RWPE2 (cell line): ENCODE results near the gene LRRC8B.

Experiments
- ATAC-seq: fragments of 200-7000 bp; cut with Tn5 transposase; 3 replicates; pipeline ENCODE4 v1.9.1; 2021; ENCODE audit warnings: low read depth
- DNase-seq: peaks from one replicate; pipeline ENCODE4 v3.0.0-alpha.2; 2020; ENCODE audit warnings: low spot score
- H3K27ac ChIP-seq: fragments of 450-650 bp; 2 replicates; pipeline ENCODE4 v1.5.1; 2017; ENCODE audit warnings: mild to moderate bottlenecking; ENCODE audit not compliant: poor library complexity, severe bottlenecking
- H3K27me3 ChIP-seq: fragments of 250-450 bp; sonication (Bioruptor Pico); 2 replicates; pipeline ENCODE4 v1.5.1; 2021; ENCODE audit warnings: mild to moderate bottlenecking, moderate library complexity; ENCODE audit not compliant: insufficient read depth, poor library complexity, severe bottlenecking
- H3K36me3 ChIP-seq: fragments of 250-450 bp; sonication (Bioruptor Pico); 2 replicates; pipeline ENCODE4 v1.5.1; 2020; ENCODE audit warnings: low read depth, mild to moderate bottlenecking, moderate library complexity
- H3K4me1 ChIP-seq: fragments of 250-450 bp; sonication (Bioruptor Pico); 2 replicates; pipeline ENCODE4 v1.5.1; 2021; ENCODE audit warnings: mild to moderate bottlenecking, moderate library complexity; ENCODE audit not compliant: insufficient read depth, poor library complexity, severe bottlenecking
- H3K4me3 ChIP-seq: fragments of 250-450 bp; sonication (Bioruptor Pico); 2 replicates; pipeline ENCODE4 v1.5.1; 2021; ENCODE audit warnings: mild to moderate bottlenecking, moderate library complexity; ENCODE audit not compliant: severe bottlenecking
- H3K9me3 ChIP-seq: fragments of 250-450 bp; sonication (Bioruptor Pico); 2 replicates; pipeline ENCODE4 v1.5.1; 2021; ENCODE audit warnings: mild to moderate bottlenecking, moderate library complexity; ENCODE audit not compliant: severe bottlenecking
- TF ChIP-seq, protein P1 (sequence below): fragments of 450-650 bp; IDR thresholded peaks from one replicate; pipeline ENCODE4 v1.5.1; 2017; ENCODE audit warnings: mild to moderate bottlenecking, moderate library complexity; ENCODE audit not compliant: poor library complexity, severe bottlenecking

Gene LRRC8B

GRCh38 chr1:89573410-89573809, 48.8 kb downstream of the LRRC8B start:
- no peak overlapping the region for H3K27ac ChIP-seq
- TF ChIP-seq, protein P1, sequence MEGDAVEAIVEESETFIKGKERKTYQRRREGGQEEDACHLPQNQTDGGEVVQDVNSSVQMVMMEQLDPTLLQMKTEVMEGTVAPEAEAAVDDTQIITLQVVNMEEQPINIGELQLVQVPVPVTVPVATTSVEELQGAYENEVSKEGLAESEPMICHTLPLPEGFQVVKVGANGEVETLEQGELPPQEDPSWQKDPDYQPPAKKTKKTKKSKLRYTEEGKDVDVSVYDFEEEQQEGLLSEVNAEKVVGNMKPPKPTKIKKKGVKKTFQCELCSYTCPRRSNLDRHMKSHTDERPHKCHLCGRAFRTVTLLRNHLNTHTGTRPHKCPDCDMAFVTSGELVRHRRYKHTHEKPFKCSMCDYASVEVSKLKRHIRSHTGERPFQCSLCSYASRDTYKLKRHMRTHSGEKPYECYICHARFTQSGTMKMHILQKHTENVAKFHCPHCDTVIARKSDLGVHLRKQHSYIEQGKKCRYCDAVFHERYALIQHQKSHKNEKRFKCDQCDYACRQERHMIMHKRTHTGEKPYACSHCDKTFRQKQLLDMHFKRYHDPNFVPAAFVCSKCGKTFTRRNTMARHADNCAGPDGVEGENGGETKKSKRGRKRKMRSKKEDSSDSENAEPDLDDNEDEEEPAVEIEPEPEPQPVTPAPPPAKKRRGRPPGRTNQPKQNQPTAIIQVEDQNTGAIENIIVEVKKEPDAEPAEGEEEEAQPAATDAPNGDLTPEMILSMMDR, result no peak
- no peaks in the 10 kb centered on the region for H3K36me3 ChIP-seq
- H3K4me3 ChIP-seq, result no peak overlapping the region
- ATAC-seq (no peak), DNase-seq (no peak)
- no peaks in the 10 kb centered on the region for H3K9me3 ChIP-seq
- H3K4me1 ChIP-seq, result no peaks in the 10 kb centered on the region
- no peaks in the 10 kb centered on the region for H3K27me3 ChIP-seq

DNA sequence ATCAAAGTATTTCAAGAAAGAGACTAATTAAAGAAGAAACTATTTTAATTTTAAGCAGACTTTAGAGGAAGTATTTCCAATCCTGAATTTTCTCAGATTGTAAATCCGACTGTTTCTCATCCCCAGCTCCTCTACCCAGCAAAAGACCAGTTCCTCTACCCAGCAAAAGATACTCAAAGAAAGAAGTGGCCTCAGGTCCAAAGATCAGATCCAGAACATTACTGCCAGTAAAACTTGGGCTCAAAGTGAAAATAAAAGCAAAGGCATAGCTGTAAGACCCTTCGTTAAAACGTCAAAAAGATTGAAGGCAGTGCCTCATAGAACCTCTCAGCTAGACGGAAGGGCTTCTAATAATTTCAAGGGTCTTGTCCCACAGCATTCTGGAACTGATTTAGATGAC, 50.0 kb downstream of the LRRC8B start:
- Histone ChIP-seq H3K27ac (no peak overlapping the region), H3K4me3 (no peak overlapping the region), H3K4me1 (no peaks in the 10 kb centered on the region), H3K9me3 (no peaks in the 10 kb centered on the region), H3K27me3 (no peaks in the 10 kb centered on the region), H3K36me3 (no peaks in the 10 kb centered on the region)
- TF ChIP-seq, protein P1, result no peak
- DNase-seq (no peak), ATAC-seq (no peak)

DNA sequence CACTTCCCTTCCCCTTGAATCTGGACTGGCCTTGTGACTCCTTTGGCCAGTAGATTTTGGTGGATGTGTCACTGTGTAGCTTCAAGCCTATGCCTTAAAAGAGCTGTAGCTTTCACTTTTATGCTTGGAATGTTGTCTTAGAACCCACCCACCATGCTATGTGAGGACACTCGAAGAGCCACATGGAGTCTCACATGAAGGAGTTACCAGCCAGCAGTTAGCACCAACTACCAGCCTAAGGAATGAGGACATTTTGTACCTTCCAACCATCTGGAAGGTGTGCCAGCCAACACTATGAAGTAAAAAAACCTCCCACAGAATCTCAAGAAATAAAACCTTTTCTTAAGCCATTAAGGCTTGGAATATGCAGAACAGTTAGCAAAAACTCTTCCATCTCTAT, 50.6 kb downstream of the LRRC8B start:
- Histone ChIP-seq H3K27me3 (no peaks in the 10 kb centered on the region), H3K9me3 (no peaks in the 10 kb centered on the region), H3K36me3 (no peaks in the 10 kb centered on the region), H3K4me3 (no peak overlapping the region), H3K4me1 (no peaks in the 10 kb centered on the region), H3K27ac (no peak overlapping the region)
- DNase-seq, result no peak
- no peak for ATAC-seq
- TF ChIP-seq, protein P1, result no peak

DNA sequence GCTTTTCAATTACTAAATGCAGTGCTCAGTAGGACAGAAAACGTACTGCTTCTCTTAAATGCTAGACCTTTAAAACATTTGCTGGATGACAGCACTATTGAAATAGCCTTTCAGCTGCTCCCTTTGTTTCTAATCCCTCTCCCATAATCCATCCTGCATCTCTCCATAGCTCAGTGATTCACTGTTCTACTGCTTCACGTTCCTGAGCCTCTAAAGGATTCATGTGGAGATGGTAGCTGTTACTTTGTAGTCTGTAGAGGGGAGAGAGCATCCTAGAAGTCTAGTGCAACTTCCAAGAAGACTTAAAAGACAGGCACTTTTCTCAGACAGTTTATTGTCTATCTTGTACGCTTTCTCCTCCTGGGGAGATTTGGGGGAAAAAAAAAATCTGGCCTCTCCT, 51.4 kb downstream of the LRRC8B start:
- H3K27ac ChIP-seq, result no peak overlapping the region
- DNase-seq (no peak), ATAC-seq (no peak)
- no peaks in the 10 kb centered on the region for H3K27me3 ChIP-seq
- H3K9me3 ChIP-seq, result no peaks in the 10 kb centered on the region
- TF ChIP-seq, protein P1, result no peak
- no peak overlapping the region for H3K4me3 ChIP-seq
- H3K36me3 ChIP-seq, result no peaks in the 10 kb centered on the region
- no peaks in the 10 kb centered on the region for H3K4me1 ChIP-seq

DNA sequence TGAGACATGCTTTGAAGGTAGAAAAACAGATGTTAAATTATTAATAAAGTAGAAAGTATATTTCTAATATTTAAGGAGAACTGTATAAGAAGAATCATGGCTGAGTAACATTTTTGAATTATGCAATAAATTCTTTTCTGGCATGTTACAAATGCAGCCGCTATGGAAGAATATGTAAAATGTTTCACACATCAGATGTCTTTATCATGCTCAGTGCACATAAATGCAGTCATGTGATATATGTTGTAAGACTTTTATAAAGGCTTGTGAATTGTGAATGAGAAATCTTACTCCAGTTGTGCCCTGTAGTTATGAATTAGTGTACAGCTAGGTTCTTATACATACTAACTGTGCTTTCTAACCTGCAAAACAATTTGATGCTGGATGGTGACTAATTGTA, 53.5 kb downstream of the LRRC8B start:
- Histone ChIP-seq H3K4me1 (no peaks in the 10 kb centered on the region), H3K9me3 (no peaks in the 10 kb centered on the region), H3K27ac (no peak overlapping the region), H3K4me3 (no peak overlapping the region), H3K36me3 (no peaks in the 10 kb centered on the region), H3K27me3 (no peaks in the 10 kb centered on the region)
- no peak for ATAC-seq
- TF ChIP-seq, protein P1, result no peak
- no peak for DNase-seq
